Osteocyte (in vitro differentiated cells): ENCODE measurements around the gene DIP2C. TPM values are rescaled to one million over a fixed set of nuclear protein-coding genes. Genes with fewer than 3 reads are reported as not detected.

Experiments
- DNase-seq: peaks from one replicate; pipeline ENCODE4 v3.0.0; 2021; ENCODE audit warnings: mixed read lengths; ENCODE audit not compliant: unreplicated experiment; ENCODE audit errors: extremely low spot score
- H3K27ac Mint-ChIP-seq: one replicate; pipeline ENCODE4 v1.8.0; 2021; ENCODE audit warnings: mild to moderate bottlenecking, mixed read lengths; ENCODE audit not compliant: unreplicated experiment
- H3K27me3 Mint-ChIP-seq: one replicate; pipeline ENCODE4 v1.8.0; 2021; ENCODE audit warnings: mixed read lengths; ENCODE audit not compliant: unreplicated experiment
- H3K36me3 Mint-ChIP-seq: one replicate; pipeline ENCODE4 v1.8.0; 2021; ENCODE audit warnings: mixed read lengths; ENCODE audit not compliant: unreplicated experiment
- H3K4me1 Mint-ChIP-seq: one replicate; pipeline ENCODE4 v1.8.0; 2021; ENCODE audit warnings: mixed read lengths; ENCODE audit not compliant: unreplicated experiment
- H3K4me3 Mint-ChIP-seq: one replicate; pipeline ENCODE4 v1.8.0; 2021; ENCODE audit warnings: mild to moderate bottlenecking, moderate library complexity, mixed read lengths; ENCODE audit not compliant: unreplicated experiment
- H3K9me3 Mint-ChIP-seq: one replicate; pipeline ENCODE4 v1.8.0; 2021; ENCODE audit warnings: mixed read lengths; ENCODE audit not compliant: unreplicated experiment
- total RNA-seq: library from RNA; stranded (reverse); gene quantifications from 2 replicates; pipeline ENCODE4 v1.2.1, GENCODE V29; 2021
- TF ChIP-seq, protein P1 (sequence below): fragments of 200-600 bp; sonication (generic); IDR thresholded peaks from 2 replicates; pipeline ENCODE4 v1.5.0; 2021; ENCODE audit warnings: antibody characterized with exemption, mild to moderate bottlenecking, moderate library complexity

The DIP2C gene
- total RNA-seq, 1 donor from 2014 or later = 36.8 TPM

DNA sequence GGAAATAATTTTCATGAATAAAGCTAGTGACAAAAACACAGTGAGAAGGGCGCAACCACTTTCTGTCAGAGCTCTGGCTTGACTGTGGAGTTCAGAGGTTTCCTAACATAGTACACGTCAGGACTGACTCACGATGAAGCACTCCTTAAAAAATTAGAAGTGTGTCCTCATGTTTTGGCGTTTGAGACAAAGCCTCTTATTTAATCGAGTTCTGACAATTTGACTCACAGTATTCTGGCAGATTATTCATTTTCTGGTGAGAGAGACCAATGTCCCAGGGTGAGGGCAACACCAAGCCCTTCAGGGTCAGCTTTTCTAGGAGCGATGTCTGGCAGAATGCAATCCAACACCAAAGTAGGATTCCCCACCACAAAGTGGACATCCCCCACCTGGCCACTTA, 108.7 kb downstream of the DIP2C start:
- peaks cover 20% of the 10 kb centered on the region for H3K4me1 Mint-ChIP-seq
- no peaks in the 10 kb centered on the region for H3K9me3 Mint-ChIP-seq
- no peaks in the 10 kb centered on the region for H3K27me3 Mint-ChIP-seq
- no peak for DNase-seq
- TF ChIP-seq, protein P1, sequence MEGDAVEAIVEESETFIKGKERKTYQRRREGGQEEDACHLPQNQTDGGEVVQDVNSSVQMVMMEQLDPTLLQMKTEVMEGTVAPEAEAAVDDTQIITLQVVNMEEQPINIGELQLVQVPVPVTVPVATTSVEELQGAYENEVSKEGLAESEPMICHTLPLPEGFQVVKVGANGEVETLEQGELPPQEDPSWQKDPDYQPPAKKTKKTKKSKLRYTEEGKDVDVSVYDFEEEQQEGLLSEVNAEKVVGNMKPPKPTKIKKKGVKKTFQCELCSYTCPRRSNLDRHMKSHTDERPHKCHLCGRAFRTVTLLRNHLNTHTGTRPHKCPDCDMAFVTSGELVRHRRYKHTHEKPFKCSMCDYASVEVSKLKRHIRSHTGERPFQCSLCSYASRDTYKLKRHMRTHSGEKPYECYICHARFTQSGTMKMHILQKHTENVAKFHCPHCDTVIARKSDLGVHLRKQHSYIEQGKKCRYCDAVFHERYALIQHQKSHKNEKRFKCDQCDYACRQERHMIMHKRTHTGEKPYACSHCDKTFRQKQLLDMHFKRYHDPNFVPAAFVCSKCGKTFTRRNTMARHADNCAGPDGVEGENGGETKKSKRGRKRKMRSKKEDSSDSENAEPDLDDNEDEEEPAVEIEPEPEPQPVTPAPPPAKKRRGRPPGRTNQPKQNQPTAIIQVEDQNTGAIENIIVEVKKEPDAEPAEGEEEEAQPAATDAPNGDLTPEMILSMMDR = no peak
- H3K27ac Mint-ChIP-seq = peak overlapping the region; percentile 24
- H3K36me3 Mint-ChIP-seq = no peaks in the 10 kb centered on the region
- no peak overlapping the region for H3K4me3 Mint-ChIP-seq

DNA sequence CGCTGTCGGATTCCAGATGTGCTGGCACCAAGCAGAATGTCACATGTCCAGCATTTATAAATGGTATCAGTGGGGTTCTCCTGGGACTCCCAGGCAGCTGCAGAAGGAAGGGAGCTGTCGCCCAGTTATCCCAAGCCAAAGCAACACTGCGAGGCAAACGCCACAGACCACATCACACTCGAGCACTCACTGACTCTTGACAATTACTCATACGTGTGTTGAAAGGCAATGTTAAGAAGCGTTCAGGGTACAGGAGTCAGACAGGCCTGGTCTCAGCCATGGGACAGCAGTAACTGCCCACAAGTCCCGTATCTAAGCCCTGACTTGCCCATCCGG, 113.4 kb downstream of the DIP2C start:
- no peak for DNase-seq
- peaks cover 31% of the 10 kb centered on the region for H3K4me1 Mint-ChIP-seq

DNA sequence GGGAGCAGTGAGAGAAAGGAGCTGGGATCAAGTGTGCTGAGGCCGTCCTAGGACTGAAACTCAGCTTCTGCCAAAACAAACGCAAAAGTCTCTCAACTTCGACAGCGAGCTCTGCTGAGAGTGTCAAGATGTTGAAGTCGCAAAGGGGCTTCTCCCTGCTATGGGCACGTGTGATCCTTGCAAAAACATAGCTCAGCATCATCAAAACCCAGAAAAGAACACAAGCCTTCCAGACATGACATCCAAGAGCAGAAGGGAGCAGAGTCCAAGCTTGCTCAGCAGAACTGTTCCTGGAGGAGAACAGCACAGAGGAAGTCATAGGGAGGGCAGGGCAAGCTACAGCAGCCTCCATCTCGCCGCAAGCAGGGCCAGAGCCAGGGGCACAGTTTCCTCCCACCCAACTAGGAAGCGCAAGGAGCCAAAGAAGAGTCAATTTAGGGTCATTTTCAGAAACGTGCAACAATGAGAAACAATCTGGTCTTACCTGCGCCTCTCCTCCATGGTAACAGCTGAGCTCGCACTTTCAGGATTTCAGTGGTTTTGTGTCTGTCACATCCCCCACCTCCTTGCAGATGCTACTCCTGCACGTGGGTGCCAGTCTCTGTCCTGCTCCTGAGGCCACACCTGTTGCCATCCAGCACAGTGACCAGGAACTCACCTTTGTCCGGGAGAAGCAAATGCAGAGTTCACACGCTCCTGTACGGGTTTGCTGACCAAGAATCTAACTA, 113.9 kb downstream of the DIP2C start:
- TF ChIP-seq, protein P1 = no peak
- no peaks in the 10 kb centered on the region for H3K9me3 Mint-ChIP-seq
- no peak overlapping the region for H3K4me3 Mint-ChIP-seq
- H3K27me3 Mint-ChIP-seq = no peaks in the 10 kb centered on the region
- no peak for DNase-seq
- H3K4me1 Mint-ChIP-seq = peaks cover 26% of the 10 kb centered on the region
- peak overlapping the region; percentile 56 for H3K27ac Mint-ChIP-seq
- no peaks in the 10 kb centered on the region for H3K36me3 Mint-ChIP-seq

More for the DNA sequence above, 113.4 kb downstream of the DIP2C start:
- Mint-ChIP-seq H3K9me3 (no peaks in the 10 kb centered on the region), H3K36me3 (no peaks in the 10 kb centered on the region), H3K4me3 (no peak overlapping the region), H3K27me3 (no peaks in the 10 kb centered on the region), H3K27ac (no peak overlapping the region)
- TF ChIP-seq, protein P1 = no peak

DNA sequence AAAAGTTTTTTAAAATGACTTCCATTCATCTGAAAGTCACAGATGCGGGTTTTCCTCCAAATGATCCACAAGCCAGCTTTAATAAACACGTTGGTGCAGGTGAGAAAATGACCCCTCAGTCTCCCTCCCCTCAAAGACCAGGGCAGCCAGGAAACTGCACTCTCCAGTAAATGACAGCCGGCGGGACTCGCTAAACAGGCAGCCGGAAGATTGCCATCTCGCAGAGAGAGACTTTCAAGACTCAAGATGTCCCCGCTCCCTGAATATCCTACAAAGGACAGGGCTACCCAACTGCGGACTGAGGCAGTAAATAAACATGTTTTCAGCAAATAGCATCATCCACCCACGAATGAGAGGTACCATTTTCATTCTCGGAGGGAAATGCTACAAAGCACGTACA, 116.8 kb downstream of the DIP2C start:
- Mint-ChIP-seq H3K9me3 (no peaks in the 10 kb centered on the region), H3K4me3 (no peak overlapping the region)

DNA sequence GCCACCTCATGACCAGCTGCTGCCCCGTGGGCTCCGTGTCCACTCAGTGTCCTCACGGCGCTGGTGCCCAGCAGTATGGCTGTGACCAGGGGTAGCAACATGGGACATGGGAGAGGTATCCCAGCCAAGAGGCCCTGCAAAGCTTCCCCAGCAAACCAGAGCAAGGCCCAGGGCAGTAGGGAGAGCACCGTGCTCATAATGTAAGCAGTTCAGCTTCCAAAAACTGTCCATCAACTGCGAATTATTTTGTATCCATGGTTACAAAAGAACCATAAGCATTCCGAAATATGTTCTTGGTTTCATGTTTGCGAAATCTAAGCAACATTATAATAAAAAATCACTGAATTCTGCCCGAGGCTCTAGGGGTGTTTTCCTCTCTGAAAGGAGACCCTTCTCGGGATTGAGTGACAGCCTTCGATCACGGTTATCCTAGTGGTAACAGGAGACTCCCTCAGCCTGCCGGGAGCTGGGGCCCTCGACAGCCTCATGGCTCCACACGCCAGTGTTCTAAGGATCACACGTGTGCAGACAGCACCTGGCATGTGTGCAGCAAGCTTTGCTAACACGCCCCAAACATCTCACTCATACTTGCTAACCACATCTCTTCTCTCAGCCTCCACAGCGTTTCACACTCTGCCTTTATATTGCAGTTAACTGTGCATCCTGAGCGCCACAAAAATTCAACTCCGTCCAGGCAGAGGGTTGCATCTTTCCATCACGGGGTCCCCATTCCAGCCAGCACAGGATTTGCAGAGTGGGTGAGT, 117.6 kb downstream of the DIP2C start:
- Mint-ChIP-seq H3K36me3 (no peaks in the 10 kb centered on the region), H3K27ac (peak overlapping the region; percentile 79), H3K9me3 (no peaks in the 10 kb centered on the region), H3K27me3 (no peaks in the 10 kb centered on the region), H3K4me3 (no peak overlapping the region), H3K4me1 (peaks cover 26% of the 10 kb centered on the region)
- TF ChIP-seq, protein P1 = no peak
- DNase-seq = no peak

More for the DNA sequence above, 116.8 kb downstream of the DIP2C start:
- no peaks in the 10 kb centered on the region for H3K36me3 Mint-ChIP-seq
- TF ChIP-seq, protein P1 = no peak
- peaks cover 26% of the 10 kb centered on the region for H3K4me1 Mint-ChIP-seq
- H3K27me3 Mint-ChIP-seq = no peaks in the 10 kb centered on the region
- no peak for DNase-seq
- no peak overlapping the region for H3K27ac Mint-ChIP-seq
